ENCODE measurements around the gene CDK10.

CDK10 gene

DNA sequence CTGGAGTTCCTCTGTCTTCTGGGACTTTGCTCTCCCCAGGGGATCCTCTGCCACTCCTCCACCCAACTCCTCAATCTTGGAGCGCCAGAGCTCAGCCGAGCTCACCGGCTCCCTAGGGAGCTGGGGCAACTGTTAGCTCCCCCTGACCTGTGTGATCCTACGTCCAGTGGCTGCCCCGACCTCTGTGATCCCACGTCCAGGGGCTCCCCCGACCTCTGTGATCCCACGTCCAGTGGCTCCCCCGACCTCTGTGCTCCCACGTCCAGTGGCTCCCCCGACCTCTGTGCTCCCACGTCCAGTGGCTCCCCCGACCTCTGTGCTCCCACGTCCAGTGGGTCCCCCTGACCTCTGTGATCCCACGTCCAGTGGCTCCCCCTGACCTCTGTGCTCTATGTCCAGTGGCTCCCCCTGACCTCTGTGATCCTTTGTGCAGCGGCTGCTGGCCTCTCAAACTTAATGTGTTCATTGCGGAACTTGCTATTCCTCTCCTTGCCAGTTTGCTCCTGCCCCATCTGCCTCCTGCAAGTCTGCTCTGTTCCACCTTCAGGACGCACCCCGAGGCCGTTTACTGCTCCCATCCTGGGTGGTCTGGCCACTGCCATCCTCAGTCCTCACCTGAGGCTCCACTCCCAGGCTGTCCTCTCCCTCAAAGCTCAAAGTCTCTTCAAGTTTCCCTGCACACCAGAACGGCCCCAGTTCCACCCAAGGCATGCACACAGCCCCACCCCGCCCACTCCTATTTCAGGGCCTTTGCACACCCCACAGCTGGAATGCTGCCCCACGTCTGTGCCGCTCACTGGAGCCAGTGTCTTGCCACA is 31.4 kb downstream of the CDK10 start:
- Histone ChIP-seq H3K9ac (ENCODE audit: low read length) (no peak overlapping the region), H3K9me3 (ENCODE audit: insufficient read depth, low read length) (no peaks in the 10 kb centered on the region), H2AFZ (ENCODE audit: low read depth, low read length) (no peak overlapping the region), H4K20me1 (ENCODE audit: insufficient read depth, low read length) (peaks cover 11% of the 10 kb centered on the region), H3K4me1 (ENCODE audit: low read length) (peaks cover 11% of the 10 kb centered on the region), H3K27me3 (ENCODE audit: low read depth, low read length) (no peaks in the 10 kb centered on the region), H3K27ac (ENCODE audit: low read length) (no peak overlapping the region), H3K36me3 (replicated peaks; ENCODE audit: low read depth, low read length) (peaks cover 13% of the 10 kb centered on the region), H3K4me2 (ENCODE audit: low read length) (no peak overlapping the region), H3K4me3 (ENCODE audit: low read length) (no peak overlapping the region), H3K79me2 (ENCODE audit: low read length) (peaks cover 18% of the 10 kb centered on the region)
- TF ChIP-seq, protein P1, sequence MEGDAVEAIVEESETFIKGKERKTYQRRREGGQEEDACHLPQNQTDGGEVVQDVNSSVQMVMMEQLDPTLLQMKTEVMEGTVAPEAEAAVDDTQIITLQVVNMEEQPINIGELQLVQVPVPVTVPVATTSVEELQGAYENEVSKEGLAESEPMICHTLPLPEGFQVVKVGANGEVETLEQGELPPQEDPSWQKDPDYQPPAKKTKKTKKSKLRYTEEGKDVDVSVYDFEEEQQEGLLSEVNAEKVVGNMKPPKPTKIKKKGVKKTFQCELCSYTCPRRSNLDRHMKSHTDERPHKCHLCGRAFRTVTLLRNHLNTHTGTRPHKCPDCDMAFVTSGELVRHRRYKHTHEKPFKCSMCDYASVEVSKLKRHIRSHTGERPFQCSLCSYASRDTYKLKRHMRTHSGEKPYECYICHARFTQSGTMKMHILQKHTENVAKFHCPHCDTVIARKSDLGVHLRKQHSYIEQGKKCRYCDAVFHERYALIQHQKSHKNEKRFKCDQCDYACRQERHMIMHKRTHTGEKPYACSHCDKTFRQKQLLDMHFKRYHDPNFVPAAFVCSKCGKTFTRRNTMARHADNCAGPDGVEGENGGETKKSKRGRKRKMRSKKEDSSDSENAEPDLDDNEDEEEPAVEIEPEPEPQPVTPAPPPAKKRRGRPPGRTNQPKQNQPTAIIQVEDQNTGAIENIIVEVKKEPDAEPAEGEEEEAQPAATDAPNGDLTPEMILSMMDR (IDR thresholded peaks at IDR 0.05; ENCODE audit: low read depth, low read length): no peak
- TF ChIP-seq EZH2phosphoT487 (IDR thresholded peaks at IDR 0.05; ENCODE audit: low read depth): no peak

DNA sequence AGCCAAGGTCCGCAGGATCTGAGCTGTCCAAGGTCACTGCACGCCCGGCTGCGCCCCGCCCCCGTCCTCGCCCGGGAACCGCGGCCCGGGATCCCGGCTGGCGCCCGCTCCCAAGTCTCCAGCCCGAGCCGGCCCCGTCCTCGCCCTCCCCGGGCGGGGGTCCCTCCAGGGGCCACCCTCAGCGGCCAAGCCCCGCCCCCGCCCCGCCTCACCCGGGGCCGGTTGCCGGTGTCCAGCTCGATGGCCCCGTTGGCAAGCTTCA is 34.0 kb downstream of the CDK10 start:
- Histone ChIP-seq H4K20me1 (ENCODE audit: insufficient read depth, low read length) (peaks cover 24% of the 10 kb centered on the region), H3K27me3 (ENCODE audit: low read depth, low read length) (no peaks in the 10 kb centered on the region), H3K4me2 (ENCODE audit: low read length) (peak overlapping the region; percentile 85), H3K79me2 (ENCODE audit: low read length) (peaks cover 6% of the 10 kb centered on the region; the same call in 1 of the 2 replicates), H3K27ac (ENCODE audit: low read length) (no peak overlapping the region), H3K36me3 (replicated peaks; ENCODE audit: low read depth, low read length) (peaks cover 19% of the 10 kb centered on the region), H3K9me3 (ENCODE audit: insufficient read depth, low read length) (no peaks in the 10 kb centered on the region), H3K4me1 (ENCODE audit: low read length) (peaks cover 13% of the 10 kb centered on the region), H3K9ac (ENCODE audit: low read length) (peak overlapping the region; percentile 84), H2AFZ (ENCODE audit: low read depth, low read length) (peak overlapping the region; percentile 50; the same call in 1 of the 2 replicates), H3K4me3 (ENCODE audit: low read length) (peak overlapping the region; percentile 88)
- TF ChIP-seq, protein P1 (IDR thresholded peaks at IDR 0.05; ENCODE audit: low read depth, low read length): no peak
- TF ChIP-seq EZH2phosphoT487 (IDR thresholded peaks at IDR 0.05; ENCODE audit: low read depth): no peak

DNA sequence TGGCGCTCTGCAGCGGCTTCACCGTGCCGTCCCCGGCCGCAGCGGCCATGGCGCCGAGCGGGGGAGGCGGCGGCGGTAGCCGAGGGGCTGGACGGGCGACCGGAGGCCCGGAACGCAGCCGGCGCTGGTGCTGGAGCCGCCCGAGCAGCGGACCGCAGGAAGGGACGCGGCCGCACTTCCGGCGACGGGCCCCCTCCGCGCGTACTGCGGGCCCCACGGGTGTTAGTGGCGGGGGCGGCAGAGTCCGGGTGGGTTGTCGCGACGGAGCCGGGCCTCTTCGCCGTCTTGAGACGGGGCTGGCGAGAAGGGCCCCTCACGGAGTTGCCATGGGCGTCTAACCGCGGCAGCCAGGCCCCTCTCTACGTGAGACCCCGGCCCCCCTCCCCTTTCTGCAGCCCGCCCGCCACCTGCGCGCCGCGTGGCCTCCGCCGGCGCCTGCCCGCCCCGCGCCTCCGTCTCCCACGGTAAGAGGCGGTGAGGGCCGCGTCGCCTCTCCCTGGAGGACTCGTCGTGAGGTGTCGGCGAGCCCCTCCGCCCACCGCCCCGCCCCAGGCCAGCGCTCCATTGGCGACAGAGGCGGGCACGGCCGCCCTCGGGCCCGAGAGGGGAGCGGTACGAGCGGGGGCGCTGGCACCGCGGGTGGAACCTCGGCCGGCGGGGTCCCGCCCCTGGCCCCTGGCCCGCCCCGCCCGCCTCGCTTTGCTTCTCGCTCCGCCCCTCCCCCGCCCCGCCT is 34.5 kb downstream of the CDK10 start, which contains the start of the genes VPS9D1 and ZNF276:
Gene VPS9D1 (minus strand): TSS at position 86 of the 733 bp plus-strand sequence. CDS start 37 bp downstream, at position 49.
Gene ZNF276 (plus strand): TSS at position 725 of the 733 bp plus-strand sequence. CDS start 104 bp downstream, outside the sequence.
- no peaks in the 10 kb centered on the region for H3K9me3 ChIP-seq (ENCODE audit: insufficient read depth, low read length)
- peak within 1 kb of the TSS; percentile 84 for H3K9ac ChIP-seq (ENCODE audit: low read length)
- H3K27me3 ChIP-seq (ENCODE audit: low read depth, low read length): no peaks in the 10 kb centered on the region
- H3K36me3 ChIP-seq (replicated peaks; ENCODE audit: low read depth, low read length): peaks cover 19% of the 10 kb centered on the region
- H3K4me1 ChIP-seq (ENCODE audit: low read length): peaks cover 13% of the 10 kb centered on the region
- H4K20me1 ChIP-seq (ENCODE audit: insufficient read depth, low read length): peaks cover 24% of the 10 kb centered on the region
- H3K4me2 ChIP-seq (ENCODE audit: low read length): peak within 1 kb of the TSS; percentile 89
- TF ChIP-seq, protein P1 (IDR thresholded peaks at IDR 0.05; ENCODE audit: low read depth, low read length): no peak
- no peak for TF ChIP-seq EZH2phosphoT487 (IDR thresholded peaks at IDR 0.05; ENCODE audit: low read depth)
- peak within 1 kb of the TSS; percentile 88 for H3K4me3 ChIP-seq (ENCODE audit: low read length)
- peaks cover 6% of the 10 kb centered on the region; the same call in 1 of the 2 replicates for H3K79me2 ChIP-seq (ENCODE audit: low read length)
- H3K27ac ChIP-seq (ENCODE audit: low read length): peak within 1 kb of the TSS; percentile 70
- peak within 1 kb of the TSS; percentile 50; the same call in 1 of the 2 replicates for H2AFZ ChIP-seq (ENCODE audit: low read depth, low read length)

Data from OCI-LY3 (cell line).